AG09319 (cell line): Measurements from ENCODE around the gene MYO18A.

ENCODE experiments used
- DNase-seq: peaks from one replicate; pipeline ENCODE4 v3.0.0-alpha.2; 2010; ENCODE audit warnings: low read depth; ENCODE audit errors: extremely low read depth
- CTCF ChIP-seq: IDR thresholded peaks from 2 replicates; pipeline ENCODE4 v1.5.1; 2011; ENCODE audit warnings: low read depth, mild to moderate bottlenecking, inconsistent platforms, low read length, moderate library complexity

Gene MYO18A

GRCh38 chr17:29163563-29163962, 16.6 kb downstream of the MYO18A start:
- no peak for DNase-seq
- TF ChIP-seq CTCF: no peak

- TF ChIP-seq CTCF: no peak
- no peak for DNase-seq
Observed at GRCh38 chr17:29162909-29163341, 17.3 kb downstream of the MYO18A start.

GRCh38 chr17:29162082-29162908, 17.9 kb downstream of the MYO18A start:
- no peak for DNase-seq
- no peak for TF ChIP-seq CTCF

- DNase-seq: no peak
- no peak for TF ChIP-seq CTCF
Observed at GRCh38 chr17:29160253-29160652, 19.9 kb downstream of the MYO18A start.

GRCh38 chr17:29159306-29159860, 20.8 kb downstream of the MYO18A start:
- no peak for TF ChIP-seq CTCF
- no peak for DNase-seq

- TF ChIP-seq CTCF: no peak
- DNase-seq: peak; percentile 59
Observed at GRCh38 chr17:29158488-29159275, 21.5 kb downstream of the MYO18A start.

GRCh38 chr17:29158096-29158487, 22.1 kb downstream of the MYO18A start:
- DNase-seq: no peak
- TF ChIP-seq CTCF: no peak
